Keratinocyte (primary cell): Measurements from ENCODE around the gene USP13. TPM values are rescaled to one million over a fixed set of nuclear protein-coding genes. Genes with fewer than 3 reads are reported as not detected.

Source experiments
- DNase-seq: peaks from one replicate; pipeline ENCODE4 v3.0.0-alpha.2; 2011; ENCODE audit warnings: low read depth, missing footprints, low spot score
- FAIRE-seq: peaks from 2 replicates; lab custom pipeline; 2011; peaks lifted over from hg19 to GRCh38; lab: Jason Lieb, UNC
- H2AFZ ChIP-seq: 2 replicates; pipeline ENCODE4 v1.6.0; 2012; ENCODE audit warnings: low read length, control low read depth, inconsistent platforms; ENCODE audit not compliant: control insufficient read depth
- H3K27ac ChIP-seq: 2 replicates; pipeline ENCODE4 v1.5.1; 2011; ENCODE audit warnings: low read length; ENCODE audit not compliant: control insufficient read depth, insufficient read depth
- H3K27me3 ChIP-seq: 3 replicates; pipeline ENCODE4 v1.6.0; 2011; ENCODE audit warnings: low read length; ENCODE audit not compliant: control insufficient read depth, insufficient read depth; ENCODE audit errors: extremely low read depth
- H3K36me3 ChIP-seq, 2 experiments: 2 replicates in 1 of 2; 3 replicates in 1 of 2; pipeline ENCODE4 v1.5.1; 2011; ENCODE audit warnings: low read length in 2 of 2, mild to moderate bottlenecking in 1 of 2; ENCODE audit not compliant: control insufficient read depth in 2 of 2, insufficient read depth in 2 of 2; ENCODE audit errors: extremely low read depth in 1 of 2
- H3K4me1 ChIP-seq: 3 replicates; pipeline ENCODE4 v1.5.1; 2011; ENCODE audit warnings: low read length; ENCODE audit not compliant: control insufficient read depth, insufficient read depth; ENCODE audit errors: extremely low read depth
- H3K4me2 ChIP-seq: 3 replicates; pipeline ENCODE4 v1.6.0; 2011; ENCODE audit warnings: low read depth, low read length; ENCODE audit not compliant: control insufficient read depth, insufficient read depth; ENCODE audit errors: extremely low read depth
- H3K4me3 ChIP-seq, 3 experiments: fragments of 200-600 bp in 1 of 3; sonication (generic) in 1 of 3; 2 replicates in 2 of 3; 3 replicates in 1 of 3; pipeline ENCODE4 v1.5.1; 2011 to 2016; ENCODE audit warnings: low read length in 3 of 3, mild to moderate bottlenecking in 3 of 3, control low read depth in 2 of 3, inconsistent platforms in 1 of 3, low read depth in 1 of 3, mixed read lengths in 1 of 3, mixed run types in 1 of 3, moderate library complexity in 1 of 3; ENCODE audit not compliant: control insufficient read depth in 2 of 3, insufficient read depth in 2 of 3; ENCODE audit errors: extremely low read depth in 1 of 3
- H3K79me2 ChIP-seq: 2 replicates; pipeline ENCODE4 v1.6.0; 2012; ENCODE audit warnings: low read length; ENCODE audit not compliant: control insufficient read depth, insufficient read depth
- H3K9ac ChIP-seq: 3 replicates; pipeline ENCODE4 v1.6.0; 2011; ENCODE audit warnings: low read length; ENCODE audit not compliant: control insufficient read depth, insufficient read depth; ENCODE audit errors: extremely low read depth
- H3K9me1 ChIP-seq: 3 replicates; pipeline ENCODE4 v1.6.0; 2011; ENCODE audit warnings: low read length; ENCODE audit not compliant: control insufficient read depth, insufficient read depth; ENCODE audit errors: extremely low read depth
- H3K9me3 ChIP-seq: 2 replicates; pipeline ENCODE4 v1.5.1; 2012; ENCODE audit warnings: low read depth, low read length; ENCODE audit not compliant: control insufficient read depth
- H4K20me1 ChIP-seq: 3 replicates; pipeline ENCODE4 v1.6.0; 2011; ENCODE audit warnings: low read length; ENCODE audit not compliant: control insufficient read depth, insufficient read depth; ENCODE audit errors: extremely low read depth
- EZH2 ChIP-seq: IDR thresholded peaks from one replicate; pipeline ENCODE4 v1.6.1; 2012; ENCODE audit warnings: inconsistent platforms, mild to moderate bottlenecking, low read length, moderate library complexity
- dilution Hi-C: fragments of 300-500 bp; cut with MboI; formaldehyde crosslinking; loops from one replicate; pipeline ENCODE4 v1.7.0; 2020; ENCODE audit warnings: low sequenced_read_pairs; ENCODE audit not compliant: extremely low pct_ligation_motif_present
- polyA plus RNA-seq, 5 experiments: library from polyadenylated mRNA; depleted of rRNA in 3 of 5; stranded (reverse) in 3 of 5; stranded (forward) in 1 of 5; unstranded in 1 of 5; fragments of >200 nt; gene quantifications; 1 replicate in 1 of 5; 2 replicates in 3 of 5; 3 replicates in 1 of 5; pipeline versions ENCODE4 v1.2.1 to v1.2.3, GENCODE V29; 2011 to 2012; ENCODE audit warnings: missing spikeins in 2 of 5, low read depth in 1 of 5, low replicate concordance in 1 of 5
- TF ChIP-seq, protein P1 (sequence below), 3 experiments: IDR thresholded peaks in 1 of 3; conservative IDR thresholded peaks in 1 of 3; optimal IDR thresholded peaks in 1 of 3; 2 replicates in 2 of 3; 3 replicates in 1 of 3; pipeline versions ENCODE3 to v1.5.1; 2011; ENCODE audit warnings: low read length in 3 of 3, mild to moderate bottlenecking in 3 of 3, moderate library complexity in 2 of 3, control low read depth in 1 of 3, inconsistent platforms in 1 of 3; ENCODE audit not compliant: insufficient read depth in 2 of 3; ENCODE audit errors: extremely low read depth in 1 of 3

Gene USP13
- polyA plus RNA-seq, 1 donor (not counting 4 experiments of a cell fraction or from before 2014, with no cell fraction given): 3.3 TPM

- DNase-seq: no peak
Observed at GRCh38 chr3:179791793-179792192, 139.0 kb downstream of the USP13 start.

DNA sequence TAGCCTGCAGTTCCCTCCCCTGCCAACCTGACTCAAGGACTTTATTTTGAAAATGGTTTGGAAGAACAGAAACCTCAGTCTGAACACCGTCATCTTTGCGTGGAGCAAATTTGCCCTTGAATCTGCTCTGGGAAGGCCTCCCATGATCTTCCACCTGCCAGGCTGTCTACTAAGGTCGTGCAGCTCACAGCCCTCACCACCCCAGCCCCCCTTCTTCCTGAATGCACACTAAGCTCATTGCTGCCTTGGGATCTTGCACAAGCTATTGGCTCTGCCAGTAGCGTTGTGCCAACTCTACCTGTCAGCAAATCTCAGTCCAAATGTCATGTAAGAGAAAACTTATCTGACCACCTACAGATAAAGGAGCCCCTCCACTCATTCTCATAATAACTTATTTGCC lies 141.5 kb downstream of the USP13 start:
- dilution Hi-C loops: no loop called here
- Histone ChIP-seq H3K27ac (no peak overlapping the region), H3K4me1 (no peaks in the 10 kb centered on the region), H3K27me3 (no peaks in the 10 kb centered on the region), H3K9me3 (no peaks in the 10 kb centered on the region), H3K36me3 (no peaks in the 10 kb centered on the region), H4K20me1 (no peaks in the 10 kb centered on the region), H3K79me2 (no peaks in the 10 kb centered on the region), H3K9me1 (no peaks in the 10 kb centered on the region), H3K4me3 (no peak overlapping the region), H3K4me2 (no peak overlapping the region), H3K9ac (no peak overlapping the region), H2AFZ (no peak overlapping the region)
- no peak for TF ChIP-seq EZH2
- TF ChIP-seq, protein P1, sequence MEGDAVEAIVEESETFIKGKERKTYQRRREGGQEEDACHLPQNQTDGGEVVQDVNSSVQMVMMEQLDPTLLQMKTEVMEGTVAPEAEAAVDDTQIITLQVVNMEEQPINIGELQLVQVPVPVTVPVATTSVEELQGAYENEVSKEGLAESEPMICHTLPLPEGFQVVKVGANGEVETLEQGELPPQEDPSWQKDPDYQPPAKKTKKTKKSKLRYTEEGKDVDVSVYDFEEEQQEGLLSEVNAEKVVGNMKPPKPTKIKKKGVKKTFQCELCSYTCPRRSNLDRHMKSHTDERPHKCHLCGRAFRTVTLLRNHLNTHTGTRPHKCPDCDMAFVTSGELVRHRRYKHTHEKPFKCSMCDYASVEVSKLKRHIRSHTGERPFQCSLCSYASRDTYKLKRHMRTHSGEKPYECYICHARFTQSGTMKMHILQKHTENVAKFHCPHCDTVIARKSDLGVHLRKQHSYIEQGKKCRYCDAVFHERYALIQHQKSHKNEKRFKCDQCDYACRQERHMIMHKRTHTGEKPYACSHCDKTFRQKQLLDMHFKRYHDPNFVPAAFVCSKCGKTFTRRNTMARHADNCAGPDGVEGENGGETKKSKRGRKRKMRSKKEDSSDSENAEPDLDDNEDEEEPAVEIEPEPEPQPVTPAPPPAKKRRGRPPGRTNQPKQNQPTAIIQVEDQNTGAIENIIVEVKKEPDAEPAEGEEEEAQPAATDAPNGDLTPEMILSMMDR (optimal IDR thresholded peaks at IDR 0.05 in 1 of 3, IDR thresholded peaks at IDR 0.05 in 1 of 3, conservative IDR thresholded peaks at IDR 0.05 in 1 of 3; ENCODE audit: extremely low read depth in 1 of 3, insufficient read depth in 2 of 3, low read length in 3 of 3): no peak
- DNase-seq (no peak), FAIRE-seq (no peak)

More at GRCh38 chr3:179791793-179792192, 139.0 kb downstream of the USP13 start:
- no peaks in the 10 kb centered on the region for H3K36me3 ChIP-seq
- dilution Hi-C loops: no loop called here
- H3K9me3 ChIP-seq: no peaks in the 10 kb centered on the region
- H3K4me3 ChIP-seq: no peak overlapping the region
- no peak overlapping the region for H2AFZ ChIP-seq
- H3K9ac ChIP-seq: no peak overlapping the region
- no peaks in the 10 kb centered on the region for H3K4me1 ChIP-seq
- H3K4me2 ChIP-seq: no peak overlapping the region
- H3K27ac ChIP-seq: no peak overlapping the region
- TF ChIP-seq, protein P1 (optimal IDR thresholded peaks at IDR 0.05 in 1 of 3, IDR thresholded peaks at IDR 0.05 in 1 of 3, conservative IDR thresholded peaks at IDR 0.05 in 1 of 3; ENCODE audit: extremely low read depth in 1 of 3, insufficient read depth in 2 of 3, low read length in 3 of 3): no peak
- no peak for TF ChIP-seq EZH2
- no peaks in the 10 kb centered on the region for H3K27me3 ChIP-seq
- no peaks in the 10 kb centered on the region for H3K79me2 ChIP-seq
- no peaks in the 10 kb centered on the region for H4K20me1 ChIP-seq
- H3K9me1 ChIP-seq: no peaks in the 10 kb centered on the region
- no peak for FAIRE-seq
